Activated naive CD8-positive, alpha-beta T cell treated with anti-CD3 and anti-CD28 coated beads, Interleukin-2, amount 50 U/mL, for 24 hours (primary cell): ENCODE measurements around the gene CLN5.
A peak's percentile ranks its signal among the peaks of the same experiment; 100 is the strongest.
"Not testable (repeated sequence)": the region's sequence is repeated elsewhere in the genome, so short reads cannot be mapped to it uniquely, and the experiment has no call there.

Source experiments
- ATAC-seq: fragments of 150-1000 bp; cut with Tn5 transposase; one replicate; pipeline ENCODE4 v1.10.0; 2021
- DNase-seq: peaks from one replicate; pipeline ENCODE4 v3.0.0; 2021
- H3K27ac Mint-ChIP-seq: one replicate; pipeline ENCODE4 v1.8.0; 2021; ENCODE audit warnings: mild to moderate bottlenecking, mixed read lengths
- H3K27me3 Mint-ChIP-seq: one replicate; pipeline ENCODE4 v1.8.0; 2021; ENCODE audit warnings: mixed read lengths
- H3K36me3 Mint-ChIP-seq: one replicate; pipeline ENCODE4 v1.8.0; 2021; ENCODE audit warnings: low read depth, mixed read lengths
- H3K4me1 Mint-ChIP-seq: one replicate; pipeline ENCODE4 v1.8.0; 2021; ENCODE audit warnings: mixed read lengths
- H3K4me3 Mint-ChIP-seq: one replicate; pipeline ENCODE4 v1.8.0; 2021; ENCODE audit warnings: mild to moderate bottlenecking, moderate library complexity, mixed read lengths
- H3K9me3 Mint-ChIP-seq: one replicate; pipeline ENCODE4 v1.8.0; 2021; ENCODE audit warnings: mixed read lengths

CLN5 gene

DNA sequence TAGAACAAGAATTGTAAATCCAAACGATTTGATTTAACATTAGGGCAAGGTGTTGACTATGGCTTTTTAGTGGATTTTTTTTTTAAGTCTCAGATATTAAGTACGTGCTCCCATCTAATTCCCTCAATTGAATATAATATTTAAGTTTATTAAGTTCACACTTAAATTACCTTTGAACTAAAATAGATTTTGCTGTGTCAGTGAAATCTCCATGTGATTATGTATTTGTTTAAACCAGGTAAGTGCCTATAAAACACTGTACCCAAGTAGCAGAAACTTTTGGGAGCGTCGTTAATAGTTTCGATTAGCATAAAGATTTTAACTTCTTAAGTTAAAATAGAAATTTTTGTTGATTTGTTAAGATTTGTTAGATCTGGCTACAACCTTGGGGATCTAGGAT is 1.6 kb downstream of the CLN5 start:
- Mint-ChIP-seq H3K4me1 (peaks cover 39% of the 10 kb centered on the region), H3K27me3 (no peaks in the 10 kb centered on the region), H3K9me3 (no peaks in the 10 kb centered on the region), H3K27ac (no peak overlapping the region), H3K36me3 (peaks cover 27% of the 10 kb centered on the region), H3K4me3 (peak overlapping the region; percentile 95)
- ATAC-seq (no peak), DNase-seq (no peak)

DNA sequence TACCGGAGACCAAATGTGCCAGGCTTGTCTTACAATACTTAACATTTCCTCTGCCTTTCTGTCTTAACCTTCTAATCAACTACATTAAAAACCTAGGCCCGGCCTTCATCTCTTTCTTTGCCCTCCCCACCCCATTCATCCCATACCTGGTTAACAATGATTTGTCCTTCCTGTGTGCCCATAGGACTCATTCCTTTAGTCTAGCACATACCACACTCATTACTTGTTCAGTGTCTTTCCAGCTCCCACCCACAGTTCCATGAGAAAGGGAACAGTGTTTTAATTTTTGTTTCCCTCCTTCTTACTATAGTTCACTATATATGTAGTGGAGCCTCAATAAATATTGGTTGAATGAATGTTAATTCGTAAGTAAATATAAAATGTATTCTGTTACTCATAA is 2.4 kb downstream of the CLN5 start:
- Mint-ChIP-seq H3K9me3 (no peaks in the 10 kb centered on the region), H3K27ac (no peak overlapping the region)
- DNase-seq: no peak

DNA sequence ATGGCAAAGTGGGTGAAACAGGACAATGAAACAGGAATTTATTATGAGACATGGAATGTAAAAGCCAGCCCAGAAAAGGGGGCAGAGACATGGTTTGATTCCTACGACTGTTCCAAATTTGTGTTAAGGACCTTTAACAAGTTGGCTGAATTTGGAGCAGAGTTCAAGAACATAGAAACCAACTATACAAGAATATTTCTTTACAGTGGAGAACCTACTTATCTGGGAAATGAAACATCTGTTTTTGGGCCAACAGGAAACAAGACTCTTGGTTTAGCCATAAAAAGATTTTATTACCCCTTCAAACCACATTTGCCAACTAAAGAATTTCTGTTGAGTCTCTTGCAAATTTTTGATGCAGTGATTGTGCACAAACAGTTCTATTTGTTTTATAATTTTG is 8.6 kb downstream of the CLN5 start:
- no peak for ATAC-seq
- Mint-ChIP-seq H3K4me1 (peaks cover 21% of the 10 kb centered on the region), H3K36me3 (peaks cover 40% of the 10 kb centered on the region), H3K4me3 (no peak overlapping the region), H3K27ac (no peak overlapping the region), H3K27me3 (no peaks in the 10 kb centered on the region), H3K9me3 (no peaks in the 10 kb centered on the region)
- DNase-seq: no peak

More for the DNA sequence above, 2.4 kb downstream of the CLN5 start:
- Mint-ChIP-seq H3K36me3 (peaks cover 31% of the 10 kb centered on the region), H3K27me3 (no peaks in the 10 kb centered on the region), H3K4me3 (no peak overlapping the region), H3K4me1 (peaks cover 39% of the 10 kb centered on the region)
- no peak for ATAC-seq

DNA sequence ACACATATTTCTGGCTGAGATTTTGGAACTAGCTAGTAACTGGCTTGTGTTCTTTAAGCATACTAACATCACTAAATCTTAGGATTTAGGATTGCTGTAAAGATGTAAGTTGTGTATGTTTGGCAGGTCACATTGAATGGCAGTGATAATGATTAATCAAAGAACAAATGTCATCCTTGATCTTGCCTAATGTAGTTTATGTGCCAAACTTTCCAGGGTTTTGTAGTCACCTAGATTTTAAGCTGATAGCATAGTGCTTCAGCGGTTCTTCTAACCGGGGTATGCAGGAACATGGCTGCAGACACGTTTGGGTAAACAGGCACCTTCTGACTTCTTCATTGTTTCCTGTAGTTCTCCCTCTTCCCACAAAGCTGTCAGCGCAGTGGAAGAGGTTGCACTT is 9.7 kb downstream of the CLN5 start:
- Mint-ChIP-seq H3K27ac (peak overlapping the region; percentile 29), H3K4me3 (no peak overlapping the region), H3K36me3 (peaks cover 32% of the 10 kb centered on the region), H3K4me1 (peaks cover 21% of the 10 kb centered on the region), H3K9me3 (no peaks in the 10 kb centered on the region), H3K27me3 (no peaks in the 10 kb centered on the region)
- DNase-seq (no peak), ATAC-seq (no peak)

DNA sequence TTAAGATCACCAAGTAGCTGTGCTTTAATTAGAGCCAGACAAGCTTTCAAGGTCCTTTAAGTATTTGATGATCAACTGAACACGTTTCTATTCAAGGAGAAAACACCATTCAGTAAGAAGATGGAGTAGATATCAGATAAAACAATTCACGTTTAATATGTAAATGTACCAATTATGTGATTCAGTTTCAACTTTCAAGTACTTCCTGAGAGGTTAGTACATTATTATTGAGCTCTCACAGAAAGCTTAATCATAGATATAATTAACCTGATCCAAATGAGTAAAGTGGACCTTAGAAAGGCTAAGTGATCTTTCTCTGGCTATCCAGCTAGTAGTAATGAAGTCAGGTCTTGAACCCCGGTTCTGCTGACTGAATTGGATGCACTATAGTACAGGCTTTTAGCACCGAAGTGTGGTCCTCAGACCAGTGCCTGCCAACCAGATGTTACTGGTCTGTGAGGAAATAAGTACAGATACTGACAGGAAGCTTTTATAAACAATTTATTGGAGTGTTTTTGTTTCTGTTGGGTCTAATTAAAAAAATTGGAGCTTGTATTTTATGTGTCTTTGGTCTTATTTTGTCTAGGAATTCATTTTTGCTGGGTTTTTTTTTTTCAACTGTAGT is 10.2 kb downstream of the CLN5 start:
- ATAC-seq (no peak), DNase-seq (no peak)
- Mint-ChIP-seq H3K9me3 (no peaks in the 10 kb centered on the region), H3K27ac (peak overlapping the region; percentile 52), H3K36me3 (peaks cover 31% of the 10 kb centered on the region), H3K27me3 (no peaks in the 10 kb centered on the region), H3K4me1 (peaks cover 22% of the 10 kb centered on the region), H3K4me3 (no peak overlapping the region)

DNA sequence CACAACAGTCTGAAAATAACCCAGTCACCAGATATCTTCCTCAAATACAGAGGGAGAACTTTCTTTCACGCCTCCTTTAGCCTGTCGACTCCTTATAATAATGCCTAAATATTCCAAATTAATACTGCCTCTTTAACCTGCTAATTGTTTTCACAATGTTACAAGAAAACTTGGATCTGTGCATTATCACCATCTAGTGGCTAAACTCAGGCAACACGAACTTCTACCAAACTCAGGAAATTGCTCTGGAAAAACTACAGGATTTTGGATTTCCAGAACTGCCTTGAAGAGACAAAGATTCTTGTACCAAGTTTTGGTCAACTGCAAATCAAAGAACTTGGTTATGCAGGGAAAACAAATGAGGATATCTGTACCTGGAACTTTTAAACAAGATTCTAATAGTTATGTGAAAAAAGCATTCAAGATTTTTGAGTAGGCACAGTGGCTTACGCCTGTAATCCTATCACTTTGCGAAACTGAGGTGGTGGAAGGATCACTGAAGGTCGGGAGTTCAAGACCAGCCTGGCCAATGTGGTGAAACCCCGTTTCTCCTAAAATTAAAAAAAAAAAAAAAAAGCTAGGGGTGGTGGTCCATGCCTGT is 10.8 kb downstream of the CLN5 start:
- ATAC-seq (no peak), DNase-seq (no peak)
- no peak overlapping the region for H3K4me3 Mint-ChIP-seq
- H3K4me1 Mint-ChIP-seq: peaks cover 27% of the 10 kb centered on the region
- H3K36me3 Mint-ChIP-seq: peaks cover 33% of the 10 kb centered on the region
- no peaks in the 10 kb centered on the region for H3K27me3 Mint-ChIP-seq
- H3K9me3 Mint-ChIP-seq: no peaks in the 10 kb centered on the region
- peak overlapping the region; percentile 52 for H3K27ac Mint-ChIP-seq

DNA sequence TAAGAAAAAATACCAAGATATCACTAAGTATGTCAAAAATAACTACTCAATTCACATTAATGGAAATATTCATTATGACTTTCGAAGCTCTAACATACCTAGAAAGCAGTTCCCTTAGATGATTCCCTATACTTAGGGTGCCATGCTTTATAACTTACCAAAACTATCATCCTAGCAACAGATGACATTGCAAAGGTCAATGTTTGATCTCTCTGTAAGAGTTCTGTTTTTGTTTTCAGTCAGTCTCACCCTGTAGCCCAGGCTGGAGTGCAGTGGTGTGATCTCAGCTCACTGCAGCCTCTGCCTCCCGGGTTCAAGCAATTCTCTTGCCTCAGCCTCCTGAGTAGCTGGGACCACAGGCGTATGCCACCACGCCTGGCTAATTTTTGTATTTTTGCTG is 16.5 kb downstream of the CLN5 start:
- H3K27me3 Mint-ChIP-seq, H3K4me3 Mint-ChIP-seq, H3K9me3 Mint-ChIP-seq, DNase-seq: not testable (repeated sequence)
- Mint-ChIP-seq H3K27ac (peak overlapping the region; percentile 49), H3K36me3 (peaks cover 48% of the 10 kb centered on the region), H3K4me1 (peaks cover 28% of the 10 kb centered on the region)
- ATAC-seq: peak; percentile 78

DNA sequence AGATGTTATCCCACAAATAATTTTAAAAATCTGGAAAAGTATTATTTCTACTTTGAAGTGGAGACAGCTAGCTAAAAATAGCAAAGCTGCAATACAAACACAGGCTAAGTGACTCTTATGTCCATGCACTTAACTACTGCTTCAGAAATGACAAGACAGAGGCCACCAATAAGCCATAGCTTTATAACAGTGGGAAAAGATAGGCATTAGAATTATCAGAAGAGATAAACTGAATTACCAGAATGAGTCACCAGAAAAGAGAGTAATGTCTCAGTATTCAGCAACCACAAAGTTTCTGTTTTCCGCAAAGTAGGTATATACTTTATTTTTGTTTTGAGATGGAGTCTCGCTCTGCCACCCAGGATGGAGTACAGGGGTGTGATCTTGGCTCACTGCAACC is 17.1 kb downstream of the CLN5 start:
- Mint-ChIP-seq H3K36me3 (peaks cover 53% of the 10 kb centered on the region), H3K4me1 (peaks cover 31% of the 10 kb centered on the region), H3K9me3 (no peaks in the 10 kb centered on the region), H3K27ac (peak overlapping the region; percentile 49), H3K4me3 (no peak overlapping the region), H3K27me3 (no peaks in the 10 kb centered on the region)
- ATAC-seq (peak; percentile 79), DNase-seq (no peak)

DNA sequence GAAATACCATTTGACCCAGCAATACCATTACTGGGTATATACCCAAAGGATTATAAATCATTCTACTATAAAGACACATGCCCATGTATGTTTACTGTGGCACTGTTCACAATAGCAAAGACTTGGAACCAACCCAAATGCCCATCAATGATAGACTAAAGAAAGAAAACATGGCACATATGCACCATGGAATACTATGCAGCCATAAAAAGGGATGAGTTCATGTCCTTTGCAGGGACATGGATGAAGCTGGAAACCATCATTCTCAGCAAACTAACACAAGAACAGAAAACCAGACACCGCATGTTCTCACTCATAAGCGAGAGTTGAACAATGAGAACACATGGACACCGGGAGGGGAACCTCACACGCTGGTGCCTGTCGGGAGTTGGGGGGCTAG is 17.8 kb downstream of the CLN5 start:
- H3K36me3 Mint-ChIP-seq: peaks cover 56% of the 10 kb centered on the region
- not testable (repeated sequence) for H3K4me3 Mint-ChIP-seq, ATAC-seq, DNase-seq, H3K9me3 Mint-ChIP-seq, H3K27me3 Mint-ChIP-seq, H3K27ac Mint-ChIP-seq
- peaks cover 31% of the 10 kb centered on the region for H3K4me1 Mint-ChIP-seq

DNA sequence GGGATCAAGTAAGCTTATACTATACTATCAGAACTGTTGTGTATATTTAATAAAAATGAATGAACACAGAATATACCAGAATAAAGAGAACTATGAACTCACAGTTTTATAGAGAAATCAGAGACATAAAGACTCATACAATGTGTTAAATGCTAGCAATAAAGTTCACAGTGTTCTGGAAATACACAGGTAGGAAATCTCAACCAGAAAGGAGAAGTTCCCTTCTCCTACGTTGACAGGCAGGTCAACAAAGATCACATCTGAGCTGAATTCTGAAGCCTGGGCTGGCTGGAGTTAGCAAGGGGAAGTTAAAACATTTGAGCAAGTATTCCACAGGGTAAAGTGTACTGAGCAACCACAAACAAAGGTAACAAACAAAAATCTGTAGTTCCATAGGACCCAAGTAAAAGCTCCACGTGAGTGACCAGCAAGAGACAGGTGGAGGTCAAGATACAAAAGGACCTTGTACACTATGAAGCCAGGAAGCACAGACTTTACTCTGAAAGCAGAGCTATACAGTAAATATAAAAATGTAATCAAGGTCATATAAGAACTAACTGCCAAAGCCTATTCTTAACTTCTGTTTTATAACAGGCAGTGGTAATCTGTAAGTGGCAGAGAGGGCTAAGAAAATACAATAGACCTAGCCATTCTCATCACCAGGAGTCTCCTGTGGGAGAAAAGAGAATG is 22.1 kb downstream of the CLN5 start:
- DNase-seq: no peak

DNA sequence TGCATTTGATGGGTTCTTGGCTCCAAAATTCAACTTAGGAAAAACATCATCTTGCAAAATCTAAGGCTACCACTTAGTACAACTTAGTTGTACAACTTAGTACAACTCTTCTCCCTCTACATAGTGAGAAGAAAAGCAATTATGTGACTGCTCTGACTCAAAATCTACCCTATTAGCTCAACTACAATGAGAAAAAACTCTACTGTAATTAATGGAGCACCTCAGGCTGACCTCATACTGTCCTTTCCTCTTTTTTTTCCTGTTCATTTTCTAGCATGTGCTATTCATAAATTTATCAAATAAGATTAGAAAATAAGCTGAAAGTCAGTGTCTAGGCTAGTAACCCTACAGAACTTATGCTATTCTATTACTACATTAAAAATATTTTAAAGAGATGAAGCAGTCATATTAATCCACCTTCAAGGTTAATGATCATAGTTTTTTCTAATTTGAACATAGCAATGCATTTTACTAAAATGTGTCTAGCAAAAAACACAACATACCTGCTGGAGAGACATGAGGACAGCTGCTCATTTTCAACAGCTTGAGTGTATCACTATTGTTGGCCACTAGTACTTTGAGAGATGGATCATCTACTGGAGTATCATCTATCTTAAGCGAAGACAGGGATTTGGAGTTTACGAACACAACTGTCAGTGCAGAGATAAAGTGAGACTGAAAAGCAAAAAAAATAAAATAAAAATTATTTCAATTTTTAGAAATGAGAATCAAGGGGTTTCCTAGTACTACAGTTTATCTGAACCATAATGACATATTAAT is 23.2 kb downstream of the CLN5 start:
- Mint-ChIP-seq H3K9me3 (no peaks in the 10 kb centered on the region), H3K4me1 (peaks cover 34% of the 10 kb centered on the region), H3K27ac (no peak overlapping the region), H3K27me3 (no peaks in the 10 kb centered on the region), H3K4me3 (no peak overlapping the region), H3K36me3 (peaks cover 65% of the 10 kb centered on the region)
- ATAC-seq (no peak), DNase-seq (no peak)

More for the DNA sequence above, 22.1 kb downstream of the CLN5 start:
- Mint-ChIP-seq H3K27me3 (no peaks in the 10 kb centered on the region), H3K27ac (peak overlapping the region; percentile 57), H3K36me3 (peaks cover 73% of the 10 kb centered on the region), H3K9me3 (no peaks in the 10 kb centered on the region), H3K4me1 (peaks cover 32% of the 10 kb centered on the region), H3K4me3 (no peak overlapping the region)
- ATAC-seq: no peak

DNA sequence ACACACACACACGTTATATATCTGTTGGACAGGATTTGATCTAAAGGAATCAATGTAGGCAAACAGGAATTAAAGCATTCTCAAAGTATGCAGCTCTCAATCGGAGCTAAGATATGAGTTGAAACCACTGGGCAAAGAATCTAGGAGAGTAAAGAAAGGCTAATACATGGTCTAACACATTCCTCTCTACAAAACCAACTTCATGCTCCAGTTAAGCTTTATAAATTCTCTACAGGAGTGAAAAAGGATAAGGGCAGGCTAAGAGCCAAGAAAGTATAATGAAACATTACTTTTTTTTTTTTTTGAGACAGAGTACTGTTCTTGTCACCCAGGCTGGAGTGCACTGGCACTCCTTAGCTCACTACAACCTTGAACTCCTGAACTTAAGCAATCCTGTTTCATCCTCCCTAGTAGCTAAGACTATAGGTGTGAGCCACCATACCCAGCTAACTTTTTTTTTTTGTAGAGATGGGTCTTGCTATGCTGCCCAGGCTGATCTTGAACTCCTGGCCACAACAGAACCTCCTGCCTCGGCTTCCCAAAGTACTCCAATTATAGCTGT is 24.5 kb downstream of the CLN5 start:
- Mint-ChIP-seq H3K4me3 (no peak overlapping the region), H3K4me1 (peaks cover 43% of the 10 kb centered on the region), H3K36me3 (peaks cover 55% of the 10 kb centered on the region), H3K27ac (no peak overlapping the region), H3K27me3 (no peaks in the 10 kb centered on the region), H3K9me3 (no peaks in the 10 kb centered on the region)
- DNase-seq (no peak), ATAC-seq (no peak)

DNA sequence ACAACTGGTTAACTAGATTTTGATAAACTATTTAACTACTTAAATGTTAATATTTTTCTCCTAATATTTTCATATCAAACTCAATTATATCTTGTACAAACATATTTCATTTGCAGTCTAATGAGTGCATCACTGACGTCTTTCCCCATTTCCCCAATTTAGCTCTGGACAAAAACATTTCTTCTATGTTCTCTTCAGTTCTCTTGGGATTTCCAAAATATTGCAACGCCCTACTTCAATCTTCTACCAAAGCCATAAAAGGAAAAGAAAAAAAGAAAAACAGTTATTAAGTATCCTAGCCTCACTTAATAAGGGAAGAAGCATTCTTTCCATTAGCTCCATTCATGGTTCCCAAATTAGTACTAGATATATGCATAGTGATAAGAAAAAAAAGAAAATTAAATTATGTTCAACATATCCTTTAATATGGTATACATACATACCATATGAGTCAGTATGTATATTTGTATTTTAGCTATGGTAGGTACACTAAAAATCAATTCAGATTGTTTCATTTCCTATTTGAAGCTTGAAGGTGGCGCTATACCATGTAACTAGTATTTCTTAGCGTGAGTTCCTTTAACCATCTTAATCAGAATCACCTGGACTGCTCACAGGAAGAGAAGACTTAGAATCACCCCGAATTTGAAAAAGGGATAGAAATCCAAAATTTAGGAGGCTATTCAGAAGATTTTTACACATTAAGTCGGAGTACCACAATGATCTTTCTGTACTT is 25.2 kb downstream of the CLN5 start:
- peaks cover 50% of the 10 kb centered on the region for H3K4me1 Mint-ChIP-seq
- ATAC-seq: no peak
- no peaks in the 10 kb centered on the region for H3K27me3 Mint-ChIP-seq
- no peak overlapping the region for H3K27ac Mint-ChIP-seq
- peaks cover 50% of the 10 kb centered on the region for H3K36me3 Mint-ChIP-seq
- H3K9me3 Mint-ChIP-seq: no peaks in the 10 kb centered on the region
- no peak for DNase-seq
- H3K4me3 Mint-ChIP-seq: no peak overlapping the region

DNA sequence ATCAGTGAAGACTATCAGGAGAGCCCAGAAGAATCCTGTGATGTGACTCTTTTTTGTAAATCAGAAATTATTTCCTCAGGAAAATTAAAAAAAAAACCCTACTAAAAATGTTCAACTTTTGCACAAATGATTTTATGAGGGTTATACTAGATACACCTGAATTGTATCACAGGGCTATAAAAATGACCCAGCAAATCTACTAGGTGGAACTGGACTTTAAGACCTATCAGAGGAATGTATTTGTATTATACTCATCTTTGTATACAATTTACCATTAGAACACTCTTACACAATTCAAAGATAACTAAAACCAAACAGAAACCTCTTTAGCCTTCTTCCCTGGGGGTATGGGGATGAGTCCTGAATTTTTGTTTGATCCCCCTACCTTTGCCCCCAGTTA is 27.9 kb downstream of the CLN5 start:
- Mint-ChIP-seq H3K4me3 (no peak overlapping the region), H3K9me3 (no peaks in the 10 kb centered on the region), H3K27ac (no peak overlapping the region), H3K36me3 (peaks cover 30% of the 10 kb centered on the region), H3K4me1 (peaks cover 68% of the 10 kb centered on the region), H3K27me3 (no peaks in the 10 kb centered on the region)
- no peak for DNase-seq
- ATAC-seq: no peak
